HG03196 (cell line): ENCODE data around the gene GOLGA2.

ENCODE experiments used
- ATAC-seq: cut with Tn5 transposase; IDR thresholded peaks from one replicate; pipeline ENCODE4 v1.9.1; 2021; ENCODE audit not compliant: unreplicated experiment

Gene GOLGA2

GRCh38 chr9:128260340-128260739, 15.5 kb downstream of the GOLGA2 start:
- ATAC-seq, result no peak

GRCh38 chr9:128259156-128259555, 16.7 kb downstream of the GOLGA2 start:
- no peak for ATAC-seq

GRCh38 chr9:128258326-128258725, 17.5 kb downstream of the GOLGA2 start:
- no peak for ATAC-seq

- no peak for ATAC-seq
Observed at GRCh38 chr9:128257907-128258306, 17.9 kb downstream of the GOLGA2 start.

- ATAC-seq, result no peak
Observed at GRCh38 chr9:128257086-128257825, 18.6 kb downstream of the GOLGA2 start.

- no peak for ATAC-seq
Observed at GRCh38 chr9:128254855-128255759, 20.7 kb downstream of the GOLGA2 start.

- ATAC-seq, result no peak
Observed at GRCh38 chr9:128254362-128254761, 21.4 kb downstream of the GOLGA2 start.

GRCh38 chr9:128253991-128254346, 21.8 kb downstream of the GOLGA2 start:
- no peak for ATAC-seq

GRCh38 chr9:128253140-128253990, 22.4 kb downstream of the GOLGA2 start:
- ATAC-seq, result no peak

- ATAC-seq, result no peak
Observed at GRCh38 chr9:128252317-128253139, 23.3 kb downstream of the GOLGA2 start.

- ATAC-seq, result no peak
Observed at GRCh38 chr9:128251732-128252100, 24.1 kb downstream of the GOLGA2 start.

GRCh38 chr9:128250839-128251731, 24.7 kb downstream of the GOLGA2 start:
- ATAC-seq, result no peak

GRCh38 chr9:128249908-128250838, 25.6 kb downstream of the GOLGA2 start:
- ATAC-seq, result peak; percentile 90

- ATAC-seq, result no peak
Observed at GRCh38 chr9:128249558-128249907, 26.3 kb downstream of the GOLGA2 start.

- ATAC-seq, result no peak
Observed at GRCh38 chr9:128247226-128247803, 28.5 kb downstream of the GOLGA2 start.

- ATAC-seq, result no peak
Observed at GRCh38 chr9:128246471-128246870, 29.3 kb downstream of the GOLGA2 start.

- ATAC-seq, result no peak
Observed at GRCh38 chr9:128245421-128246151, 30.2 kb downstream of the GOLGA2 start.
